Measurements from ENCODE around the gene MXRA8. TPM values are rescaled to one million over a fixed set of nuclear protein-coding genes. Genes with fewer than 3 reads are reported as not detected.

MXRA8 gene
- total and polyA plus RNA-seq, 9 of the 15 experiments (the other 6 are each of a cell fraction or from before 2014, with no cell fraction given), result 0.66 to 11.3 (median 6.3) TPM

DNA sequence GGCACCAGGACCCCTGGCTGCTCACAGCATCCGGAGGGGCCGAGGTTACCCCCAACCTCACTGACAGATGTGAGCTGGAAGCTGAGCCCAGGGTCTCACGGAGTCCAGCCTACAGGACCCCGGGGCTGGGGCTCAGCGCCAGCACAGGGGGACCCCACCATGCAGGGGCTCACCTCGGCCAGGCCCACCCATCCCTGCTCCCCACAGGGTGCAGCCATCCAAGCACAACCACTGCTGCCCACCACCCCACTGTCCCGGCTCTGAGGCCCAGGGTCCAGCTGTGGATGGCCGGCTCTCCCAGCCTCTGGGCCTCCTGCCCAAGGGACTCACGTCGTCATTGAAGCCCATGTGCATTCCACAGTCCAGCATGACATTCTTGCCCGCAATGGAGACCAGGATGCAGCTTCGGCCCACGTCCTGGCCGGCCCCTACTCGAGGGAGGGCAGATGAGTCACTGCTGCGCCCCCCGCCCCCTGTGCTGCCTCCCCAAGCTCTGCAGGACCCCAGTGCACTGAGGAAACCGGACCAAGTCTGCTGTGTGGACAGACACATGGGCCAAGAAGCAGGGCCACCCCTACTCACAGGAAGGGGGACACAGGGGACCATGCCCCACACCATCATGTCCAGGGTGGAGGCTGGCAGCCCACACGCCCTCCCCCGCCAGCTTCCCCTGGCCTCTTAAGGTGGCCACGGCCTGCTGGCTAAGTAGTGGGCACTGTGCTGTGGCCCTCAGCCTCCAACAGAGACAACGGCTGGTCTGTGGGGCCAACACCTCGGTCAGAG lies 37.5 kb downstream of the MXRA8 start:
- peaks cover 71% of the 10 kb centered on the region for H3K79me2 ChIP-seq (ENCODE audit: control insufficient read depth, insufficient read depth, low read length)
- POLR2A ChIA-PET, result interaction anchor here (0.6 to 4.3 kb wide), 5 partner anchors 10 to 589 kb away, joined by 3 to 30 read pairs (median 3); partner anchors contain the start of gene TAS1R3

More for the DNA sequence above, 37.5 kb downstream of the MXRA8 start:
- Histone ChIP-seq H3K4me1 (replicated peaks in 1 of 2; ENCODE audit: control insufficient read depth in 2 of 2, insufficient read depth in 2 of 2, low read length in 2 of 2) (peaks cover 35 to 83% of the 10 kb centered on the region in 2 experiments), H3K27ac (ENCODE audit: extremely low read depth, low read depth, low read length) (no peak overlapping the region), H3K27me3 (ENCODE audit: control insufficient read depth in 2 of 2, insufficient read depth in 2 of 2, low read length in 2 of 2) (no peaks in the 10 kb centered on the region), H3K4me2 (ENCODE audit: insufficient read depth, low read length) (no peak overlapping the region), H4K20me1 (replicated peaks; ENCODE audit: control insufficient read depth, insufficient read depth, low read length) (peaks cover 28% of the 10 kb centered on the region; the same call in 1 of the 2 replicates), H3K9me1 (ENCODE audit: control insufficient read depth, insufficient read depth, low read length) (peaks cover 13% of the 10 kb centered on the region), H3K9me3 (replicated peaks; ENCODE audit: control insufficient read depth, insufficient read depth, low read depth, low read length) (no peaks in the 10 kb centered on the region), H2AFZ (ENCODE audit: low read depth, low read length) (no peak overlapping the region), H3K4me3 (no peak overlapping the region), H3K36me3 (ENCODE audit: control insufficient read depth, insufficient read depth, low read length) (peaks cover 64% of the 10 kb centered on the region), H3K9ac (ENCODE audit: insufficient read depth in 1 of 2, low read depth in 2 of 2, low read length in 2 of 2) (peak overlapping the region in 1 of 2 experiments; percentile 83; a peak in 2 of 4 replicates)
- no peak for DNase-seq (ENCODE audit: extremely low read depth in 1 of 4, low spot score in 3 of 4)
- no peak for FAIRE-seq
- TF ChIP-seq ATF4 (CRISPR knock-in tag; IDR thresholded peaks at IDR 0.05) (no peak), SMARCB1 (IDR thresholded peaks at IDR 0.05; ENCODE audit: insufficient read length, low read depth) (no peak), POLR2G (IDR thresholded peaks at IDR 0.05; ENCODE audit: low read depth, low read length) (peak; percentile 60; the same call in 1 of the 2 replicates), VEZF1 (CRISPR knock-in tag; IDR thresholded peaks at IDR 0.05) (no peak), RBFOX2 (IDR thresholded peaks at IDR 0.05; ENCODE audit: low read depth, low read length) (peak; percentile 31; the same call in 1 of the 2 replicates), RBM22 (IDR thresholded peaks at IDR 0.05; ENCODE audit: low read depth, low read length, poor library complexity, severe bottlenecking) (peak; percentile 47)
- ATAC-seq, result no peak
- CTCF ChIA-PET (ENCODE audit: low intra/inter-chr PET ratio), result no interaction called here
- in situ Hi-C loops (cut with MboI) (no loop called here), intact Hi-C loops (cut with micrococcal nuclease) (loop anchor here (5.0 kb wide), 1 partner anchor 56 kb away; the partner anchor contains the start of gene AURKAIP1)
- BruUV-seq (replicated peaks), result no TSS peak
- WGBS (ENCODE audit: insufficient coverage, low coverage, missing lambda C conversion rate), result 90% methylated on average over 23 of the region's 23 CpGs
